GM12873 (cell line): ENCODE measurements around the gene MMP24OS.

ENCODE experiments used
- TF ChIP-seq, protein P1 (sequence below): IDR thresholded peaks from 2 replicates; pipeline ENCODE4 v1.5.1; 2012; ENCODE audit warnings: low read depth, mild to moderate bottlenecking, moderate library complexity, low read length, control low read depth; ENCODE audit not compliant: insufficient read depth; ENCODE audit errors: missing control alignments

MMP24OS gene

DNA sequence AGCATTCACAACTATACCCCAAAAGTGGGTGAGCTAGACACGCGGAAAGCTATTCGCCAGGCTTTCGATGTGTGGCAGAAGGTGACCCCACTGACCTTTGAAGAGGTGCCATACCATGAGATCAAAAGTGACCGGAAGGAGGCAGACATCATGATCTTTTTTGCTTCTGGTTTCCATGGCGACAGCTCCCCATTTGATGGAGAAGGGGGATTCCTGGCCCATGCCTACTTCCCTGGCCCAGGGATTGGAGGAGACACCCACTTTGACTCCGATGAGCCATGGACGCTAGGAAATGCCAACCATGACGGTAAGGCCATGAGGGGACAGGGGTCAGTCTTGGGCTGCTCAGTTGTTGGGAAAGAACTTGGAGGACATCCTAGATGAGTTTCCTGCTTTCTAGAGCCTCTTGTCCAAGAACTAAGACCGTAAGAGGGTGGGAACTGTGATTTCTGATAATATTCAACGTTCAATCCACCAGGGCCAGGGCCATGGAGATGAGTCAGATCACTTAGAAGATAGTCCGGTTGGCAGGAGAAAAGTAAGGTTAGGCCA lies 23.4 kb downstream of the MMP24OS start:
- TF ChIP-seq, protein P1, sequence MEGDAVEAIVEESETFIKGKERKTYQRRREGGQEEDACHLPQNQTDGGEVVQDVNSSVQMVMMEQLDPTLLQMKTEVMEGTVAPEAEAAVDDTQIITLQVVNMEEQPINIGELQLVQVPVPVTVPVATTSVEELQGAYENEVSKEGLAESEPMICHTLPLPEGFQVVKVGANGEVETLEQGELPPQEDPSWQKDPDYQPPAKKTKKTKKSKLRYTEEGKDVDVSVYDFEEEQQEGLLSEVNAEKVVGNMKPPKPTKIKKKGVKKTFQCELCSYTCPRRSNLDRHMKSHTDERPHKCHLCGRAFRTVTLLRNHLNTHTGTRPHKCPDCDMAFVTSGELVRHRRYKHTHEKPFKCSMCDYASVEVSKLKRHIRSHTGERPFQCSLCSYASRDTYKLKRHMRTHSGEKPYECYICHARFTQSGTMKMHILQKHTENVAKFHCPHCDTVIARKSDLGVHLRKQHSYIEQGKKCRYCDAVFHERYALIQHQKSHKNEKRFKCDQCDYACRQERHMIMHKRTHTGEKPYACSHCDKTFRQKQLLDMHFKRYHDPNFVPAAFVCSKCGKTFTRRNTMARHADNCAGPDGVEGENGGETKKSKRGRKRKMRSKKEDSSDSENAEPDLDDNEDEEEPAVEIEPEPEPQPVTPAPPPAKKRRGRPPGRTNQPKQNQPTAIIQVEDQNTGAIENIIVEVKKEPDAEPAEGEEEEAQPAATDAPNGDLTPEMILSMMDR: no peak

DNA sequence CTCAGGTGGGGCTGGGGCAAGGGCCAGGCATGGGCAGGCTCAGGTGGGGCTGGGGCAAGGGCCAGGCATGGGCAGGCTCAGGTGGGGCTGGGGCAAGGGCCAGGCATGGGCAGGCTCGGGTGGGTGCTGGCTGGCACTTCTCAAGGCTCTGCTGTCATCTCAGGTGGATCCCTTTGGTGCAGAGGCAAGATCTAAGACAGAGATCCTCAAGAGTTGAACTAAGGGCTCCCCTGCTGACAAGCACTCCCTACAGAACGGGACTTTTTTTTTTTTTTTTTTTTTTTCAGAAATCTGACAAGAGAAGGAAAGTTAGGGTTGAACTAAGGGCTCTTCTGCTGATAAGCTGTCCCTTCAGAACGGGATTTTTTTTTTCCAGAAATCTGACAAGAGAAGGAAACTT lies 24.9 kb downstream of the MMP24OS start:
- TF ChIP-seq, protein P1: no peak

DNA sequence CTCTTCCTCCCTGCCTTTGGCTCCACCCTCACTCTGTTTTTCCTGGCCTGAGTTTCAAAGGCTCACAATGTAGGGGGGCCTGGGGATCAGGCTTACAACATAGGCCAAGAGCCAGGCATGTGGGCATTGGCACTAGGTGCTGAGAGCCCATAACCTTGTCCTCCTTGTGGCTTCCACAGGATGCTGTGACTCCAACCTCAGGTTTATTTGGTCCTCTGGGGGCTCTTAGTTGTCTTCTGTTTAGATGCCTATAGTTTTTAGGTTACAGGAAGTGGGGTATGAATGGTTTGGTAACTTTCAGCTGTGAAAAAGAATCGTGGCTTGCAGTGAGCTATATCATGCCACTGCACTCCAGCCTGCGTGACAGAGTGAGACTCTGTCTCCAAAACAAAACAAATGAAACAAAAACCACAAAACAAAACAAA lies 25.9 kb downstream of the MMP24OS start:
- TF ChIP-seq, protein P1: no peak

DNA sequence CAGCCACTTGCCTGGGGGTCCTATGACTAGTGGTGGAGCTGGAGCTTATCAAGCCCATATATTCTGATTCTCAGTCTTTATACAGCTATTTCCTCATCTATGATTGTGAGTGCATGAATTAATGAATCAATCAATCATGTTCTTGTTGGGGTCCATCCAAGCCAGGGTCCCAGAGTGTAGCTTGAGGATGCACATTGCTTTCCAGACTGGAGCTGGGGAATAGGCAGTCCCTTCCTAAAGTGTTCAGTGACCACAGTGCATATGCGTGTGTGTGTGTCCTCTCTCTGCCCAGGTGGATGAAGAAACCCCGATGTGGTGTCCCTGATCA lies 26.3 kb downstream of the MMP24OS start:
- TF ChIP-seq, protein P1: no peak

DNA sequence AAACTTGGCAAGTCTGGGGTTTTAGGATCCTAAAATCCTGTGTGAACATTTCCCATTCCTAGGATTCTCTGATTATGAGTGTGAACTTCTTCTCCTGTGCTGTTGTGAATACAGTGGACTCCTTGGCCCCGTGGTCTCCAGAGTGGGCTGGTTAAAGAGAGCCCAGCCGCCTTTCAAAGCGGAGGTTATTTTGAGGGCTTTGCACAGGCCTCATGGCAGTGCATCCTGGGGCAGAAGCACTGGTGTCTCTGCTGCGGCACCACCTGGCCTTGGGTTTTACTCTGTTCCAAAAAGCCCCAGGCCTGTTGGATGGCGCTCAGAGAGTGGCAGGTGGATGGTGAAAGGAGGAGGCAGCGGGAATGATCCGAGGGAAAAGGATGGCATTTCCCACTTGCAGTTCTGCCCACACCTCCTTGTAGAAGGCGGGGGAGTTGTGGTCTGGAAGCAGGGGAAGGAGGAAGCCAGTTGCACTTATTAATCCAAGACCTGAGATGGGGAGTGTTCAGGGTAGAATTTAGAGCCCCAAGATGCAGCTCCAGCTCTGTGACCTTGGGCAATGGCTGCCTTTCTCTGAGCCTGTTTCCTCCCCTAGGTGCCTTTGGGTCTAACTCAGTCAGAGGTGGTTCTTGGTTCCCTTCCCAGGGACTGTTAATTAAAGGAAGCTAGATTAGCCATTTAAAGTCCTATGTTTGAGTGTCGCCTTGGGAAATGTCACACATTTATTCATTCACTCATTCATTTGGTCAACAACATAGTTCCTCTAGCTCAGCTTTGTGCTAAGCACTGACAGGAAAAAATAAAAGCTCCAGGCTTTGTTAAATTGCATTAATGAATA lies 29.1 kb downstream of the MMP24OS start:
- TF ChIP-seq, protein P1: no peak

DNA sequence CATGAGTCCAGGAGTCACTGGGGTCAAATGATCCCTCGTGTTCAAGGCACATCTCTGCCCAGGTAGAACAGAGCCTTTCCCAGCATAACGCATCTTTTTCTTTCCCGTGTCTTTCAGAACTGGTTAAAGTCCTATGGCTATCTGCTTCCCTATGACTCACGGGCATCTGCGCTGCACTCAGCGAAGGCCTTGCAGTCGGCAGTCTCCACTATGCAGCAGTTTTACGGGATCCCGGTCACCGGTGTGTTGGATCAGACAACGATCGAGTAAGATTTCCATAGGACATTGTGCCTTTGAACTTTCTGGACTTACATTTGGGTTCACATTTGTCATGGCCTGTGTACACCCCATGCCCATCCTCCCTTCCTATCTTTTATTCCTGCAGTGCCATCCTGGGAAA lies 31.2 kb downstream of the MMP24OS start:
- TF ChIP-seq, protein P1: no peak

DNA sequence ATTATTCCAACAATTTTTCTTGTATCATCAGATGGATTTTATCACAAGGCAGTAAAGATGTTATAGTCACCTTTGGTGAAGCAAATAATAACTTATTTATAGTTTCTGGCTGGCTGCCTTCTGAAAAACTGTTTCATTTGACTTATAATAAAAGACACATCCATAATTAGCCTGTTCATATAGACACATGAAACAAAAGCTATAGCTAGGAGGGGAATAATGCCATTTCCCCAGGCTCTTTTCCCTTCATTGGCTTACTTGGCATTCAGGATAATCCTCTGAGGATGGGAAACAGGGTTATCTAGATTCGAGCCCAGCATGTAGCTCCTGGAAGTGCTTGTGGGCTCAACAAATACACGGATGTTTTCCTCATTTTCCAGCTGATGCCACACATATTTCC lies 33.9 kb downstream of the MMP24OS start:
- TF ChIP-seq, protein P1: no peak
